Measurements from ENCODE around the gene COX5B.

GRCh38 chr2:97669448-97669847 is 23.6 kb downstream of the COX5B start, which contains the start of gene C2orf92:
- TF ChIP-seq TAF1 (IDR thresholded peaks at IDR 0.05; ENCODE audit: borderline replicate concordance, low read depth, low read length) (no peak), POLR2A (IDR thresholded peaks at IDR 0.05; ENCODE audit: low read depth, low read length) (no peak), POLR2AphosphoS5 (IDR thresholded peaks at IDR 0.05; ENCODE audit: low read depth, low read length) (no peak)

Data from GM12892 (cell line).